GM19438 (cell line): ENCODE data around the gene ABCA1.
"Not testable (repeated sequence)": the region's sequence is repeated elsewhere in the genome, so short reads cannot be mapped to it uniquely, and the experiment has no call there.

ENCODE experiments used
- ATAC-seq: cut with Tn5 transposase; IDR thresholded peaks from one replicate; pipeline ENCODE4 v1.9.1; 2021; ENCODE audit warnings: low read depth; ENCODE audit not compliant: unreplicated experiment

ABCA1 gene, protein sequence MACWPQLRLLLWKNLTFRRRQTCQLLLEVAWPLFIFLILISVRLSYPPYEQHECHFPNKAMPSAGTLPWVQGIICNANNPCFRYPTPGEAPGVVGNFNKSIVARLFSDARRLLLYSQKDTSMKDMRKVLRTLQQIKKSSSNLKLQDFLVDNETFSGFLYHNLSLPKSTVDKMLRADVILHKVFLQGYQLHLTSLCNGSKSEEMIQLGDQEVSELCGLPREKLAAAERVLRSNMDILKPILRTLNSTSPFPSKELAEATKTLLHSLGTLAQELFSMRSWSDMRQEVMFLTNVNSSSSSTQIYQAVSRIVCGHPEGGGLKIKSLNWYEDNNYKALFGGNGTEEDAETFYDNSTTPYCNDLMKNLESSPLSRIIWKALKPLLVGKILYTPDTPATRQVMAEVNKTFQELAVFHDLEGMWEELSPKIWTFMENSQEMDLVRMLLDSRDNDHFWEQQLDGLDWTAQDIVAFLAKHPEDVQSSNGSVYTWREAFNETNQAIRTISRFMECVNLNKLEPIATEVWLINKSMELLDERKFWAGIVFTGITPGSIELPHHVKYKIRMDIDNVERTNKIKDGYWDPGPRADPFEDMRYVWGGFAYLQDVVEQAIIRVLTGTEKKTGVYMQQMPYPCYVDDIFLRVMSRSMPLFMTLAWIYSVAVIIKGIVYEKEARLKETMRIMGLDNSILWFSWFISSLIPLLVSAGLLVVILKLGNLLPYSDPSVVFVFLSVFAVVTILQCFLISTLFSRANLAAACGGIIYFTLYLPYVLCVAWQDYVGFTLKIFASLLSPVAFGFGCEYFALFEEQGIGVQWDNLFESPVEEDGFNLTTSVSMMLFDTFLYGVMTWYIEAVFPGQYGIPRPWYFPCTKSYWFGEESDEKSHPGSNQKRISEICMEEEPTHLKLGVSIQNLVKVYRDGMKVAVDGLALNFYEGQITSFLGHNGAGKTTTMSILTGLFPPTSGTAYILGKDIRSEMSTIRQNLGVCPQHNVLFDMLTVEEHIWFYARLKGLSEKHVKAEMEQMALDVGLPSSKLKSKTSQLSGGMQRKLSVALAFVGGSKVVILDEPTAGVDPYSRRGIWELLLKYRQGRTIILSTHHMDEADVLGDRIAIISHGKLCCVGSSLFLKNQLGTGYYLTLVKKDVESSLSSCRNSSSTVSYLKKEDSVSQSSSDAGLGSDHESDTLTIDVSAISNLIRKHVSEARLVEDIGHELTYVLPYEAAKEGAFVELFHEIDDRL (N-terminal part only)

DNA sequence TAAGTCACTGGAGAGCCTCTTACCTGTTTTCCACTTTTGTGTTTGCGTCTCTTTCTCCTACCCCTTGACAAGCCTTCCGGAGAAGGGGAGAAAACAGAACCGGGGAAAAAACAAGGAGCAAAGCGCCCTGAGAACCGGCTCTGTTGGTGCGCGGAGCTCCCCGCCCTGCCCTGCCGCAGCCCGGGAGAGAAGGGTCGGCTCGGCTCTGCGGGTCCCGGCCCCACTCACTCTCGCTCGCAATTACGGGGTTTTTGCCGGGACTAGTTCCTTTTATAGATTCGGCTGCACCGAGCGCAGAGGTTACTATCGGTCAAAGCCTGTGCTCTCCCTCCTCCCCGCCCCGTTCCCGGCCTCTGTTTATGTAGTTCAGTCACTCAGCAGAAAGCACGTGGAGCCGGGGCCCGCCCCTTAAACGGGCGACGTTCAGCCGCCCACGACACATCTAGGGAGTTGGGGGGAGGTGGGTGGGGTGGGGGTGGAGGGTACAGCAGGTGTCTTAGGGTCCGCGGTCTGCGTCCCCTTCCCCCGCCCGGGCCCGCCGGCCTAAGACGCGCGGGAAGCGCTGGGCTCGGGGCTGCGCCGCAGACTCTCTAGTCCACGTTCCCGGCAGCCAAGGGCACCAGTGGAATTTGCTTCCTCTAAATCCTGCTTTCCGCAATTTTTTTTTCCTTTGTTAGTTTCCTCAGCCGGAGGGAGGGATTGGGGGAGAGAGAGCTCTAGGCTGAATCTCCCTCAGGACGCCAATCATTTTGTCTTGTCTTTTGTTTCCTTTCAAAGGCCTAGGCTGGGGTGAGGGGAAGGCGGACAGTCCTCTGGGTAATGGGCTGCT lies at the start of gene ABCA1:
ABCA1 (minus strand) TSS at position 244 of the 829 bp plus-strand sequence. CDS start 24,476 bp downstream, outside the sequence.
- no peak for ATAC-seq

DNA sequence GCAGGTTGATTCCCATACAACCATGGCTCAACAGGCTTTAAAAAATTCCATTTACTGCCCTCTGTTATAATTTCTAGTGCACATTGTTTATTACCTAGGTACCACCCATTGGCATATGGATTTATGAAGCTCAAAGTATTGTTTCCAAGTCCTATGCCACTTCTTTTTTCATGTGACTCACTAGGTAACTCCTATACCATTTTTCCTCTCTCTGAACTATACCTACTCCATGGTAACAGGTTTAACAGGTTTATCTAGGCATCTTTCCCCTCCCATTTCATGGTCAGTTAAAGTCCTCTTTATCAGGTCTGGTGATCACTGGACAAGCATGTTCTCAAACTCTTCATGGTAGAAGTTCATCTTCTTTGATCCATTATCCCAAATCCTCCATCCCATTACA lies 49.6 kb upstream of the ABCA1 start:
- ATAC-seq: no peak

DNA sequence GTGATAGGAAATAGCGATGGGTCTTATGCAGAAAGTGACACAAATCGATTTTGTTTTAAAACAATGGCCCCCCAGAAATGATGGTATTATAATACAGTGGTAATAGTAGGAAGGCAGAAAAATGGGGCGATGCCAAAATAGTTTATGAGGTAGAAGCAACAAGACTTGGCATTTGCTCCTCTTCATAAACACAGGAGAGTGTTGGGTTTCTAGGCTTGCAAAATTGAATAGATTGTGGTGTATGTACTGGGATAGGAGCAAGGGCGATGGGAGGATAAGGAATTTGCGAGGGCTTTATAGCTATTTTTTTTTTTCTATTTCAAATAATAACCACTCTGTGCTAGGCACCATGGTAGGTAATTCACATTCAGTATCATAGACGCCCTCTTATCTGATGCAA lies 49.2 kb upstream of the ABCA1 start:
- ATAC-seq: no peak

DNA sequence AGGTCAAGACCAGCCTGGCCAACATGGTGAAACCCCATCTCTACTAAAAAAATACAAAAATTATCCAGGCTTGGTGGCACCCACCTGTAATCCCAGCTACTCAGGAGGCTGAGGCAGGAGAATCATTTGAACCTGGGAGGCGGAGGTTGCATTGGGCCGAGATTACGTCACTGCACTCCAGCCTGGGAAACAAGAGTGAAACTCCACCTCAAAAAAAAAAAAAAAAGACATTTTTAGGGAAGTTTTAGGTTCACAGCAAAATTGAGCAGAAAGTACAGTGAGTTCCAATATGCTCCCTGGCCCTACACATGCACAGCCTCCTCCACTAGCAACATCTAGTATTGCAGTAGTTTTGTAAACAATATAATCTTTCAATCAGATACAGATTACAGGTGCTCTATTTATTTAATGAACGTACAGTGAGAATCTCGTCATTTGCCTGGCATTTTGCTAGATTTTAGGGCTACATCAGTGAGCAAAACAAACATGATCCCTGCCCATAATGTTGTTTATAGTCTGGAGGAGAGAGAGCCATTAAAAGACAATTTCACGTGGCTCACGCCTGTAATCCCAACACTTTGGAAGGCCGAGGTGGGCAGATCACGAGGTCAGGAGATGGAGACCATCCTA lies 48.1 kb upstream of the ABCA1 start:
- not testable (repeated sequence) for ATAC-seq

DNA sequence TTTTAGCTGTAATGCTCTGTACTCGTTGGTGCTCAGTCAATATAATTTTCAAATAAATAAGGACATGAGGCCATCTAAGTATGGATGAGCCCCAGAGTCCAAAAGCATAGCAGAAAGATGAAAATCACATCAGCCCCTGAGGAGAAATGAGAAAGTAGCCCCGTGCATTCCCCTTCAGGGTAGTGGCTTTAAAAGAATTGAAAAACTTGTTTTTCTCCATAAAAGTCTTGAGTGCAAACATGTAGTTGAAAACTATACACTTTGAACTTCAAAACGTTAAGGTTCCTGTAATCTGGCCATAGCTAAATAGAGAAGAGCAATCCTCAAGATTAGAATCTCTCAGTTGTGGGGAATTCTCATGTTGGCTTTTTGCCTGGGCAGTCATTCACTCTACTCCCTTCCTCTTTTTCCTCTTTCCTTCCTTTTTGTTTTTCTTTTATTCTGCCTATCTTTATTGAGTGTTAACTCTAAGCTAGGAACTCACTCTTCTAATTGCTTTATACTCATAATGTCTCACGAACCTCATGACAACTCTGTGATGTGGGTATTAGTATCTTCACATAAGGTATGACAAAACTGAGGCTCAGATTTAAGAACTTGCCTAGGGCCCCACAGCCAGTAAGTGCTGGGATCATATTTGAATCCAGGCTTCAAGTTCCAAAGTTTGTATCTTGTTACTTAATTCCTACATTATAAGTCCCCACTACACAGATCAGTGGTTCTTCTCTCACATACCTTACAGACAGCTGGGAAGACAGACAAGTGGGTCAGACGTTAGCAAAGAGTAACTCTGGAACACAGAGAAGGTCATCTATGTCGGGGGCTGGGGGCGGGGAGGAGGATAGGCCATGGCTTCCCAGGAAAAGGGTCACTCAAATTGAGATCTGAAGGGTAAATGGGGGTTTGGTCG lies 46.4 kb upstream of the ABCA1 start:
- ATAC-seq: no peak

DNA sequence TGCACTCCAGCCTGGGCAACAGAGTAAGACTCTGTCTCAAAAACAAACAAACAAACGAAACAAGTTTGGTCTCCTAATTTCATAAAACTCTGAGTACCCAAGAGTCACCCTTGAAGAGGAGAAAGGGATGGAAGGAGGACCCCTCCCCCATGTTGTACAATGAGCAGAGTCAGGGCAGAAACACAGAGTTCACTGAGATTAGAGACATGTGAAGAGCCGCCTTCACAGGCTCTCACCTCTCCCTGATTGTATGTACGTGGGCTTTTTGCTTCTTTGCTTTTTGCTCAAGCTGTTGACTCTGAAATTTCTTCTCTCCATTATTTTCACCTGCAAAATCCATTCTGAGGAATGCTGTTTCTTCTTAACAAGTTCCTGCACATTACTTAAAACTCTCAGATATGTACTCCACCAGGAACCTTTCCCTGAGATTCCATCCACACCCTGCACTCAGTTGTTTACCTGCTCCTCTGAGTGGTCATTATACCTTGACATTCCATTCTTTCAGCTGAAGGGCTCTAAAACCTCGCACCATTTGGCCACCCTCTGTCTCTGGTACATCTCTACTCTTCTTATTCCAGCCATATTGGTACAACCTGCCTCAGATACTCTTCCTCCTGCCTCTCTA lies 44.4 kb upstream of the ABCA1 start:
- ATAC-seq: no peak

DNA sequence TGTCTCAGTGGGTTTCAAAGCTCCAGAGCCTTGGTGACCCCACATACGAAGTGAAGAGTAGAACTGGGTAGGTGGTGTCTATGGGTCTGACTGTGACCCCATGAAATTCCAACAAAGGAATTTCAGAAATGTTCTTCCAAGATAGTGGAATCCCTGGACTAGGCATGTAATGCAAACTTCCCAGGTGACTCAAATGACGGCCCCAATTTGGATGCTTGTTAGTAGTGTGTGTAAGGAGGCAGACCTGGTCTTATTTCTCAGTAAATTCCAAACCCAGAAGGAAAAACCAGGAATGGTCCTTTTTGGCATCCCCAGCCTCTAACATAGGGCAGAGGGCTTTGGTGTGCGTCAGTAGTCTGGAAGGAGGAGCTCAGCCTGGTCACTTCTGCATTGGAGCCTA lies 43.6 kb upstream of the ABCA1 start:
- no peak for ATAC-seq

DNA sequence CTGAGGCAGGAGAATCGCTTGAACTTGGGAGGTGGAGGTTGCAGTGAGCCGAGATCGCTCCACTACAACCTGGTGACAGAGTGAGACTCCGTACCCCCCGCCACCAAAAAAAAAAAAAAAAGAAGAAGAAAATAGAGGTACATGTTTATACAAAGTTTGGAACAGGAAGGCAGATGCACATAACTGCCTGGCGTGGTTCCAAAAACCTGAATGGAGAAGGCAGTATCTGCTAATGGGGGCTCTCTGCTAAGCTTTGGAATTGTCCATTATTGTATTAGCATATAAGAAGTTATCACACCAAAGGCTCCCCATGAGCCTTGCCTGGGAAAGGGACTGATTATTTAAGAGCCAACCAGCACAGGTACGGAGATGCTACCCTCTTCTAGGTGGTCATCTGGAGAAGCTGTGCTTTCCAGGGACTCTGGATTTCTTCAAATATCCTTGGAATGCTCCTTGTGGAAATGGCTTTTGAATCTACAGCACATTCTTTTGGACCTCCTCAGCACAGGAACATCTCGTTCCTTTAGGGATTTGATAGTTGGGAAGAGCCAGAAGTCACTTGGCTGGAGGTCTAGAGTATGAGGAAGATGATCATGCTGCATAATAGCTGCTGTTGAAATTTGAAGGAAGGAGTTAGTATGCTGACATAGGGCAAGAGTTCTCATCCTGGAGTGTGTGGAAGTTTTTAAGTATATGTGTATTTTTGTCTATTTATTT lies 42.5 kb upstream of the ABCA1 start:
- no peak for ATAC-seq

DNA sequence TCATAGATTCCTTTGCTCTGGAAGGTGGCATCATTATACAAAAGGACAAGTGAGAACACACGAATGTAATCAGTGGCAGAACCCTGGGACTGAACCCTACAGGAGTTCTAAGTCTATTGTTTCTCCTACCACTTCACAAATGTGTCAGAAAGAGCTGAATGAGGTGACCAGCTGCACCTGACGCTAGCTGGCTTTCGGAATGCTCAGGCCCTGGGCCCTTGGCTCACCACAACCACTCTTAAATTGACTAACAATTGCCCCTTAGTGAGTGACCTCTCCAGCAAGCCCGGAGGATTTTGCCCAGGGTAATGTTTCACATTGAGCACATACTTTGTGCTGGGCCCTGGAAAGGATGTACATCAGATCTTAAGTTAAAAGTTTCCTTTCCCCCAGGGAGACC lies 41.2 kb upstream of the ABCA1 start:
- ATAC-seq: no peak

DNA sequence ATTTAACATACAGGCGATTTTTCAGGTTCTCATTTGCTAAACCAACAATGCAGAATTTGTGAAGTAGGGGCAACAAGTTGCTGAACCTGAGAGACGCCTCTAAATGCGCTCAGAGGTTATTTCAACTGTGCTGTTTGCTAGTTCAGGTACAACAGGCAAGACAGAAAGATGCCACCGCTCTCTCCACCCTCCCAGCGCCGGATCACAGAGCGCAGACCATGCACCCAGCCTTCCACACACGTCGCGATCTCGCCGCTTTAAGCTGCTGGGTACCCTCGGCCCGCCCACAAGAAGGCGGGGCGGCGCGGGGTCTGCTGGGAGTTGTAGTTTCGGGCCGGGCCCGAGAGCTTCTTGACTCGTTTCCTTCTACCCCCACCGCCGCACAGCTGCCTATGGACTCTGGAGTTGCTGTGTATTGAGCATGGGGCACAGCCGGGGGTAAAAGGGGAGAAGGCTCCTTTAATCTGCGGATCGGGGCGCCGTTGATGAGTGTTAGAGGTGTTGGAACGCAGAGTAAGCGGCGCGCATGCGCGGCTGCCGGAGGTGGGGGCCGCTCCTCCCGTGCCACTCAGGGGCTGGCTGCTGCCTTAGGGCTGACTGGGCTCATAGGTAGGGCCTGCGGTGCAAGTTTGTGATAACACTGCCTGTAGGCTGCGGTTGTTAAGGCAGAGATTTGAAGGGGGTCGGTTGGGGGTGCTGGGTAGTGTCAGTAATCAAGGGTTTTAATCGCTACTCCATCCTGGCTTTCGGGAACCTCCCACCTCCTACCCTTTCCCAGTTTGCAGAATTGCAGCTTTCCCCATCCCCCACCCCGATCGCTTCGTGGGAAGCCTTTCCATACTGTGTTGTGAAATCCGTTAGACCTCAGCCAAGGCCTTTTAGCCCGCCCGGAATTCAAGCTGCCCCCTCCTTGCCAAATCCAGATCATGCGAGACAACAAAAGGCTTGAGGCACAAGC lies 40.3 kb upstream of the ABCA1 start:
- peak; percentile 100 for ATAC-seq

DNA sequence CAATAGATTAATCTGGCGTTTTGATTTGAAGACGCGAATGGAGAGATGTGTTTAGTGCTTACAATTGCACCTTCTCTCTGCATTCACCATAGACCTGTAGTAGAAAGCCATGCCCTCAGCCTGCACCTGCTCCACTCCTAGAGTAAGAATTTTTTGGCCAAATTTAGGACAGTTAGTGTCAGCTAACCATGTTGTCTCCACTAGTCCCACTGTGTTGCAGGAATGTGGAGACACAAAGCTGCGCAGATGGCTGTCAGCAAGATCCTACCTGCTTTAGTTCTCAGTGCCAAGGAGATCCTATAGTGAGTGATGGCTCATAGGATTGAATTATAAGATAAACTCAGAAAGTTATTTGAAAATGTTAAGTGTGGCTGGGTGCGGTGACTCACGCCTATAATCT lies 35.1 kb upstream of the ABCA1 start:
- no peak for ATAC-seq

DNA sequence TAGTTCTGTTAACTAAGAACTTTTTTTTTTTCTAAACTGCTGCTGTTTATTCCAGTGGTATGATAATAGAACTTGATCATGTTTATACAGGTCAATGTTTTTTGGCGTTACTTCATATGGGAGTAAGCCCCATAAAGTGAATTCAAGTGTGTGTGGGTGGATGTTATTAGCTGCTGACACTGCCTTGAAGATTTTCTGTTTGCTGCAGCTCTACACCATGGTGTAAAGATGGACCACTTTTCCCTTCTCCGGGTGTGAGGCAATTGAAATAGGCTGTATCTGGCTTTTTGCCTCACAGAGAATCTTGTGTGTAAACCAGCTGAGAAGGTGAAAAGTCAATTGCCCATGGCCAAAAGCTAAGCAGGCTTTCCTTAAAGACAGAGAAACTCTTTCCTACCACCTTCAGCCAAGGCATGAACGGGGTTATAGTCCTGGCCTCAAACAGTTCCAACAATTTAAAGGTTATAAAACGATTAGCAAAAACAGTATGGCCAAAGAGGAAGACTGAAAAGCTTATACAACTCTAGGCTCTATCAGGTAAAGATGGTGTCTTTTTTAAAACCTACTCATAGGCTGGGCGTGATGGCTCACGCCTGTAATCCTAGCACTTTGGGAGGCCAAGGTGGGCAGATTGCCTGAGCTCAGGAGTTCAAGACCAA lies 33.9 kb upstream of the ABCA1 start:
- ATAC-seq: no peak

DNA sequence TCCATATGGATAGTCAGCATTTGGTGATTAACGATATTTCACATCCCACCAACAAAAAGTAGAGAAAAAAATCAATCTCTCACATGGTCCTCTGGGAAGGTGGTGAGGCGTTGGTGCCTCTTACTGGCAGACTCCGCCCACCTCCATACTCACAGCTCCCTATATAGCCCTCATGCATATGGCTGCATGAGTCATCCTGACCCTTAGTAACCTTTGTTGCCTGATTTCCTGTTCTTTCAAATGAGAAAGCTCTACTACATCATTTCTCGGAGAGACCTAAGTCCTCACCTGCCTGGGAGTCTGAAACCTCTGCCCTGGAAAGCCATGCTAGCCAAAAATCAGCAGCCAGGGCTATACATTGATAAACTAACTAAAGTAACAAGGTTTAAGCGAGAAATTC lies 33.3 kb upstream of the ABCA1 start:
- no peak for ATAC-seq

DNA sequence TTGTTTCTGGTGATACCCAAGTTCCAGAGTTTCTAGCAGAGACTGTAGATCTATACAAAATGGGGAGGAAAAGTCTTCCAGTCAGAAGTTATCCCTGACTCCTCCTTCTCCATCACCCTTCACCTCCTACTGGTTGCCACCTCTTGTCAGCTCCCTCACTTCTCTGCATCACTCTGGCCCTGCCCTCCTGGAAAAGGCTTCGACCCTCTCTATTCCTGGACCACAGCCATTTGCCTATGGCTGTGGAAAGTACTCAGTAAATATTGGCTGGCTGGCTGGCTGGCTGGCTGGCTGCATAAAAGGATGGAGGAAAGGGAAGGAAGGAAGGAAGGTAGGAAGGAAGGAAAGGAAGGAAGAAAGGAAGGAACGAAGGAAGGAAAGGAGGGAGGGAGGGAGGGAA lies 32.7 kb upstream of the ABCA1 start:
- no peak for ATAC-seq

DNA sequence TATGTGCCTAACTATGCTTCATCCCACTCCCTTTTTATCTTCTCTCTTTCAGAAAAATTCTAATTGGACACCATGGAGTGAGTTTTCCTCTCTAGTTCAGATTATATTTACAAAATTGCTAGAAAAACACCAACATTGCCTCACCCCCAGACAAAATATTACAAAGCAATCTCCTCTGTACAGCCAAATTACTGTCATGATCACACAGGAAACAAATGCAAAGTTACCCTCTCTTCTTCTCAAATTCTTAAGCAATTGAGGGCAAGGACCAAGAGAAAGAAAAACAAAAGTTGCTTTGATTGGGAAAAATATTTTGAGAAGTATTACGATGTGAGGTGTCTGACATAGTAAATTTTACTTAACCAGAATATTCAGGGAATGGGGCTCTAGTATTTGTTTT lies 30.8 kb upstream of the ABCA1 start:
- ATAC-seq: no peak

DNA sequence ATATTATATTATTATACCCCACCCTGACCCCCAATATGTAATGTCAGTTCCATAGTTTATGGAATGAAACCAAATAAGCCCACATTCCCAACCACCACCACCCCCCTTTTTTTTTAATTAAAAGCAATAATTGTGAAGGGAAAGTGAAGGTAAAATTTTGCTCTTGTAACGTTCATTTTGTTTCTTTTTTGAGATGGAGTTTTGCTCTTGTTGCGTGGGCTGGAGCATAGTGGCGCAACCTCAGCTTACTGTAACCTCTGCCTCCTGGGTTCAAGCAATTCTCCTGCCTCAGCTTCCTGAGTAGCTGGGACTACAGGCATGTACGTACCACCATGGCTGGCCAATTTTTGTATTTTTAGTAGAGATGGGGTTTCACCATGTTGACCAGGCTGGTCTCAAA lies 30.1 kb upstream of the ABCA1 start:
- ATAC-seq: not testable (repeated sequence)
